Measurements from ENCODE around the gene SMIM23.

SMIM23 gene

GRCh38 chr5:171821286-171821685 lies 35.7 kb downstream of the SMIM23 start:
- no peak for DNase-seq

GRCh38 chr5:171823269-171823668 lies 37.7 kb downstream of the SMIM23 start:
- DNase-seq, result no peak

- no peak for DNase-seq
Observed at GRCh38 chr5:171825051-171825450, 39.4 kb downstream of the SMIM23 start.

GRCh38 chr5:171826132-171826531 lies 40.5 kb downstream of the SMIM23 start:
- no peak for DNase-seq

GRCh38 chr5:171827162-171827561 lies 41.5 kb downstream of the SMIM23 start:
- no peak for DNase-seq

GRCh38 chr5:171830686-171831085 lies 45.1 kb downstream of the SMIM23 start:
- DNase-seq, result no peak

GRCh38 chr5:171832775-171833174 lies 47.2 kb downstream of the SMIM23 start:
- DNase-seq, result no peak

GRCh38 chr5:171834461-171834860 lies 48.8 kb downstream of the SMIM23 start:
- DNase-seq, result no peak

GRCh38 chr5:171835066-171835465 lies 49.4 kb downstream of the SMIM23 start:
- no peak for DNase-seq

GRCh38 chr5:171837522-171837921 lies 51.9 kb downstream of the SMIM23 start:
- no peak for DNase-seq

GRCh38 chr5:171838066-171838465 lies 52.4 kb downstream of the SMIM23 start:
- no peak for DNase-seq

GRCh38 chr5:171839112-171839511 lies 53.5 kb downstream of the SMIM23 start:
- no peak for DNase-seq

- DNase-seq, result peak in 1 of 2 experiments; percentile 5
Observed at GRCh38 chr5:171840066-171840465, 54.4 kb downstream of the SMIM23 start.

All from NCI-H446 (cell line).